ENCODE measurements around the gene HES7.

GRCh38 chr17:8117980-8118768 lies 5.7 kb downstream of the HES7 start, which contains the start of gene ALOXE3:
- TF ChIP-seq EP300 (IDR thresholded peaks at IDR 0.05) (no peak), POLR2A (IDR thresholded peaks at IDR 0.05) (no peak)
- TF ChIP-seq, protein P1, sequence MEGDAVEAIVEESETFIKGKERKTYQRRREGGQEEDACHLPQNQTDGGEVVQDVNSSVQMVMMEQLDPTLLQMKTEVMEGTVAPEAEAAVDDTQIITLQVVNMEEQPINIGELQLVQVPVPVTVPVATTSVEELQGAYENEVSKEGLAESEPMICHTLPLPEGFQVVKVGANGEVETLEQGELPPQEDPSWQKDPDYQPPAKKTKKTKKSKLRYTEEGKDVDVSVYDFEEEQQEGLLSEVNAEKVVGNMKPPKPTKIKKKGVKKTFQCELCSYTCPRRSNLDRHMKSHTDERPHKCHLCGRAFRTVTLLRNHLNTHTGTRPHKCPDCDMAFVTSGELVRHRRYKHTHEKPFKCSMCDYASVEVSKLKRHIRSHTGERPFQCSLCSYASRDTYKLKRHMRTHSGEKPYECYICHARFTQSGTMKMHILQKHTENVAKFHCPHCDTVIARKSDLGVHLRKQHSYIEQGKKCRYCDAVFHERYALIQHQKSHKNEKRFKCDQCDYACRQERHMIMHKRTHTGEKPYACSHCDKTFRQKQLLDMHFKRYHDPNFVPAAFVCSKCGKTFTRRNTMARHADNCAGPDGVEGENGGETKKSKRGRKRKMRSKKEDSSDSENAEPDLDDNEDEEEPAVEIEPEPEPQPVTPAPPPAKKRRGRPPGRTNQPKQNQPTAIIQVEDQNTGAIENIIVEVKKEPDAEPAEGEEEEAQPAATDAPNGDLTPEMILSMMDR (IDR thresholded peaks at IDR 0.05) = no peak

Data from gastroesophageal sphincter (tissue), 3 donors.